PC-3 (cell line): ENCODE measurements around the gene RBP2.

Source experiments
- EZH2 ChIP-seq: fragments of 300-600 bp; sonication (generic); IDR thresholded peaks from one replicate; pipeline ENCODE4 v1.6.1; 2017; ENCODE audit warnings: antibody characterized with exemption, mild to moderate bottlenecking, low read length; ENCODE audit not compliant: unreplicated experiment
- TF ChIP-seq, protein P1 (sequence below): fragments of 300-600 bp; sonication (generic); conservative IDR thresholded peaks from 2 replicates; pipeline ENCODE4 v1.5.1; 2017; ENCODE audit warnings: antibody characterized with exemption, low read depth, mild to moderate bottlenecking, low read length

DNA sequence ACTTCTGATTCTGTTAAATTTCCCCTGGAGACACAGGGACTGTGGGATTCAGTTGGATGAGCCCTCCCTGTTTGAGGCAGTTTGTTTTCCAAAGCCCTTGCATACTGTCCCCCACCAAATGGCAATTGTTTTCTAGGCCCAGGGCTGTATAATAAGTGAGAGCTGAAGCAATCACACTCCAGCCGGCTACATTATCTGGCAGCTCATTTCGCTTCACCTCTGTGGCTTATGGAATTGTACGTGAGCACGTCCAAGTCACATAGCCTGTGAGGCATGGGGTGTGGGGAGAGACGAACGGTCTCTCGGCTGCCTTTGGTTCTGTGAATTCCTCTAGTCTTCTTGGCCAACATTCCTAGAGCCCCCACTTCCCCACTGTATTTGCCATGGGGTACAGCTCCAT is 10.7 kb downstream of the RBP2 start:
- TF ChIP-seq, protein P1, sequence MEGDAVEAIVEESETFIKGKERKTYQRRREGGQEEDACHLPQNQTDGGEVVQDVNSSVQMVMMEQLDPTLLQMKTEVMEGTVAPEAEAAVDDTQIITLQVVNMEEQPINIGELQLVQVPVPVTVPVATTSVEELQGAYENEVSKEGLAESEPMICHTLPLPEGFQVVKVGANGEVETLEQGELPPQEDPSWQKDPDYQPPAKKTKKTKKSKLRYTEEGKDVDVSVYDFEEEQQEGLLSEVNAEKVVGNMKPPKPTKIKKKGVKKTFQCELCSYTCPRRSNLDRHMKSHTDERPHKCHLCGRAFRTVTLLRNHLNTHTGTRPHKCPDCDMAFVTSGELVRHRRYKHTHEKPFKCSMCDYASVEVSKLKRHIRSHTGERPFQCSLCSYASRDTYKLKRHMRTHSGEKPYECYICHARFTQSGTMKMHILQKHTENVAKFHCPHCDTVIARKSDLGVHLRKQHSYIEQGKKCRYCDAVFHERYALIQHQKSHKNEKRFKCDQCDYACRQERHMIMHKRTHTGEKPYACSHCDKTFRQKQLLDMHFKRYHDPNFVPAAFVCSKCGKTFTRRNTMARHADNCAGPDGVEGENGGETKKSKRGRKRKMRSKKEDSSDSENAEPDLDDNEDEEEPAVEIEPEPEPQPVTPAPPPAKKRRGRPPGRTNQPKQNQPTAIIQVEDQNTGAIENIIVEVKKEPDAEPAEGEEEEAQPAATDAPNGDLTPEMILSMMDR = no peak
- TF ChIP-seq EZH2 = no peak
